ENCODE measurements around the gene ELK3.
A peak's percentile ranks its signal among the peaks of the same experiment; 100 is the strongest.

ELK3 gene

GRCh38 chr12:96193725-96194575 lies at the start of gene ELK3:
ELK3 (plus strand) TSS chr12:96194375.
- DNase-seq = peak; percentile 56 to 60

- no peak for DNase-seq
These were observed 47.4 kb upstream of the ELK3 start for GRCh38 chr12:96146747-96147146.

GRCh38 chr12:96150442-96150841 lies 43.7 kb upstream of the ELK3 start:
- DNase-seq = no peak

- no peak for DNase-seq
These were observed 42.0 kb upstream of the ELK3 start for GRCh38 chr12:96152164-96152563.

- DNase-seq = no peak
These were observed 40.9 kb upstream of the ELK3 start for GRCh38 chr12:96153131-96153725.

GRCh38 chr12:96155181-96155580 lies 39.0 kb upstream of the ELK3 start:
- no peak for DNase-seq

- no peak for DNase-seq
These were observed 38.4 kb upstream of the ELK3 start for GRCh38 chr12:96155781-96156180.

GRCh38 chr12:96156211-96156610 lies 38.0 kb upstream of the ELK3 start:
- DNase-seq = no peak

GRCh38 chr12:96157427-96157826 lies 36.7 kb upstream of the ELK3 start:
- DNase-seq = no peak

GRCh38 chr12:96164951-96165811 lies 29.0 kb upstream of the ELK3 start:
- no peak for DNase-seq

- DNase-seq = no peak
These were observed 27.4 kb upstream of the ELK3 start for GRCh38 chr12:96166765-96167164.

- DNase-seq = no peak
These were observed 26.7 kb upstream of the ELK3 start for GRCh38 chr12:96167492-96167891.

- DNase-seq = no peak
These were observed 23.8 kb upstream of the ELK3 start for GRCh38 chr12:96170328-96170727.

GRCh38 chr12:96170762-96171161 lies 23.4 kb upstream of the ELK3 start:
- DNase-seq = no peak

GRCh38 chr12:96171905-96172304 lies 22.3 kb upstream of the ELK3 start:
- no peak for DNase-seq

GRCh38 chr12:96172981-96173380 lies 21.2 kb upstream of the ELK3 start:
- no peak for DNase-seq

GRCh38 chr12:96176575-96176974 lies 17.6 kb upstream of the ELK3 start:
- DNase-seq = no peak

GRCh38 chr12:96177013-96177412 lies 17.2 kb upstream of the ELK3 start:
- DNase-seq = peak; percentile 72 to 80

- no peak for DNase-seq
These were observed 10.3 kb upstream of the ELK3 start for GRCh38 chr12:96183734-96184370.

- no peak for DNase-seq
These were observed 8.3 kb upstream of the ELK3 start for GRCh38 chr12:96185914-96186313.

GRCh38 chr12:96186607-96187301 lies 7.4 kb upstream of the ELK3 start:
- no peak for DNase-seq

- DNase-seq = no peak
These were observed 6.2 kb upstream of the ELK3 start for GRCh38 chr12:96187956-96188355.

Data from activated CD4-positive, alpha-beta T cell treated with anti-CD3 and anti-CD28 coated beads, Interleukin-2, amount 50 U/mL, for 48 hours (primary cell).